ENCODE results near the gene PUM1.
"Not testable (repeated sequence)": the region's sequence is repeated elsewhere in the genome, so short reads cannot be mapped to it uniquely, and the experiment has no call there.

PUM1 gene

GRCh38 chr1:30991862-30992606, 73.5 kb downstream of the PUM1 start:
- no peak for DNase-seq

- no peak for DNase-seq
These were observed 74.9 kb downstream of the PUM1 start for GRCh38 chr1:30990591-30990990.

- DNase-seq, result no peak
These were observed 77.5 kb downstream of the PUM1 start for GRCh38 chr1:30988045-30988444.

- DNase-seq, result no peak
These were observed 78.8 kb downstream of the PUM1 start for GRCh38 chr1:30986755-30987154.

GRCh38 chr1:30984991-30985503, 80.5 kb downstream of the PUM1 start:
- DNase-seq, result no peak

GRCh38 chr1:30984165-30984889, 81.2 kb downstream of the PUM1 start:
- no peak for DNase-seq

GRCh38 chr1:30982937-30983336, 82.6 kb downstream of the PUM1 start:
- no peak for DNase-seq

- DNase-seq, result no peak
These were observed 83.1 kb downstream of the PUM1 start for GRCh38 chr1:30982431-30982830.

- DNase-seq, result no peak
These were observed 84.3 kb downstream of the PUM1 start for GRCh38 chr1:30981172-30981571.

GRCh38 chr1:30977511-30977910, 88.0 kb downstream of the PUM1 start:
- no peak for DNase-seq

GRCh38 chr1:30977105-30977504, 88.4 kb downstream of the PUM1 start:
- no peak for DNase-seq

GRCh38 chr1:30976143-30976542, 89.4 kb downstream of the PUM1 start:
- no peak for DNase-seq

GRCh38 chr1:30975217-30975616, 90.3 kb downstream of the PUM1 start:
- DNase-seq, result no peak

- DNase-seq, result no peak
These were observed 91.0 kb downstream of the PUM1 start for GRCh38 chr1:30974536-30974935.

GRCh38 chr1:30972349-30972748, 93.2 kb downstream of the PUM1 start:
- DNase-seq, result not testable (repeated sequence)

- DNase-seq, result no peak
These were observed 94.0 kb downstream of the PUM1 start for GRCh38 chr1:30971496-30971895.

- no peak for DNase-seq
These were observed 95.6 kb downstream of the PUM1 start for GRCh38 chr1:30969903-30970302.

GRCh38 chr1:30968220-30968971, 97.1 kb downstream of the PUM1 start:
- no peak for DNase-seq

GRCh38 chr1:30966690-30967369, 98.7 kb downstream of the PUM1 start:
- DNase-seq, result no peak

GRCh38 chr1:30965924-30966599, 99.5 kb downstream of the PUM1 start:
- DNase-seq, result no peak

- DNase-seq, result no peak
These were observed 100.8 kb downstream of the PUM1 start for GRCh38 chr1:30964706-30965105.

Measured in 8988T (cell line).